ENCODE data around the gene MPST.

GRCh38 chr22:37020192-37020479 is 594 bp downstream of the MPST start:
- no peak for TF ChIP-seq CTCF (IDR thresholded peaks at IDR 0.05)
- no peak for TF ChIP-seq POLR2A (IDR thresholded peaks at IDR 0.05)
- TF ChIP-seq POLR2AphosphoS5 (IDR thresholded peaks at IDR 0.05) = no peak

Data from suprapubic skin (tissue), 4 donors.